Heart right ventricle (tissue), 16 donors: Measurements from ENCODE around the gene CAMKMT. TPM values are rescaled to one million over a fixed set of nuclear protein-coding genes. Genes with fewer than 3 reads are reported as not detected.

Experiments used
- ATAC-seq, 8 donors: fragments of 200-7000 bp; cut with Tn5 transposase; one replicate each; pipeline ENCODE4 v1.9.1; 2020; ENCODE audit warnings: mild to moderate bottlenecking in 8 of 8, moderate library complexity in 8 of 8, moderate number of reproducible peaks in 1 of 8
- DNase-seq, 2 donors: peaks; one replicate each; pipeline ENCODE4 v3.0.0-alpha.2; 2020
- H3K27ac ChIP-seq, 10 donors: fragments of 200-600 bp; sonication (generic) in 2 of 10; one replicate each; pipeline versions ENCODE4 v1.5.0 to v1.8.0; 2020 to 2022; ENCODE audit warnings: mild to moderate bottlenecking in 3 of 10
- H3K27me3 ChIP-seq, 7 donors: fragments of 200-600 bp; one replicate each; pipeline ENCODE4 v1.8.0; 2021 to 2022; ENCODE audit warnings: mild to moderate bottlenecking in 2 of 7
- H3K36me3 ChIP-seq, 9 donors: fragments of 200-600 bp; sonication (generic) in 1 of 9; one replicate each; pipeline versions ENCODE4 v1.5.0 to v1.8.0; 2020 to 2022; ENCODE audit warnings: mild to moderate bottlenecking in 2 of 9
- H3K4me1 ChIP-seq, 9 donors: fragments of 200-600 bp; sonication (generic) in 1 of 9; one replicate each; pipeline versions ENCODE4 v1.5.0 to v1.8.0; 2020 to 2022; ENCODE audit warnings: mild to moderate bottlenecking in 4 of 9
- H3K4me3 ChIP-seq, 10 donors: fragments of 200-600 bp; sonication (generic) in 2 of 10; one replicate each; pipeline versions ENCODE4 v1.5.0 to v1.8.0; 2020 to 2022; ENCODE audit warnings: mild to moderate bottlenecking in 7 of 10, moderate library complexity in 2 of 10
- H3K9me3 ChIP-seq, 11 donors: fragments of 200-600 bp in 10 of 11; sonication (generic) in 2 of 11; one replicate each; pipeline versions ENCODE4 v1.5.0 to v1.8.0; 2013 to 2022; ENCODE audit warnings: mild to moderate bottlenecking in 2 of 11, control low read depth in 1 of 11, moderate library complexity in 1 of 11
- CTCF ChIP-seq, 9 donors: fragments of 200-600 bp; sonication (generic) in 2 of 9; IDR thresholded peaks; one replicate each; pipeline versions ENCODE4 v1.5.0 to v1.8.0; 2021 to 2022; ENCODE audit warnings: antibody characterized with exemption in 9 of 9, mild to moderate bottlenecking in 5 of 9, moderate library complexity in 1 of 9
- WGBS, 2 donors: extraction: QIAGEN DNeasy Blood & Tissue Kit; methylation state at CpG; one replicate each; pipeline ENCODE4 v1.1.7; 2013; ENCODE audit warnings: inconsistent platforms in 1 of 2; 5-methylcytosine and 5-hydroxymethylcytosine counted together
- intact Hi-C, 10 donors: fragments of 100-400 bp; cut with DNase I; formaldehyde crosslinking; loops; one replicate each; pipeline versions ENCODE4 v1.11.1 to v1.14.2; 2022
- polyA plus RNA-seq, 2 donors: library from polyadenylated mRNA; stranded (reverse); fragments of 200-250 nt; gene quantifications; one replicate each; pipeline ENCODE4 v1.2.3, GENCODE V29; 2013
- total RNA-seq, 10 donors: library from RNA; stranded (reverse); fragmentation: NEBNext Ultra II Directional in 3 of 10; extraction: Animal tissue kit (Norgen Biotek cat#: 25700) in 3 of 10; gene quantifications; one replicate each; pipeline versions ENCODE4 v1.2.1 to v1.2.4, GENCODE V29; 2021 to 2023
- donor health status: Arrhythmogenic right ventricular cardiomyopathy.
- donor health status: ischemic (EF 13 %, LVEDD 7.1; RV severe dilation, severe dysfunction).
- donor health status: healthy with polysubstance abuse.
- donor health status: DM: no; HTN: yes; CAD: no.
- donor health status: DM: no; HTN: no; CAD: no.
- donor health status: ischemic (EF 25% LVEDD 6.9; RV normal size, moderate dysfunction).
- donor health status: ischemic (EF 25% LVEDD 5.7; RV mildly dilated, moderate dysfunction).
- donor health status: healthy.
- donor health status: DM: yes; HTN: yes; CAD: no.
- donor health status: Ischemic cardiomyopathy.
- donor health status: ischemic (EF 35%, LVEDD 5.7; RV mildly dilated, moderate dysfunction).
- donor health status: nonischemic (EF 11% LVEDD 7.7; RV severe dilation, severe dysfunction).
- donor health status: DM: yes; HTN: yes; CAD: no.
- donor health status: PGD.
- donor health status: ischemic (EF 29% LVEDD 5.4; RV normal size, mild dysfunction).
- donor health status: nonischemic (EF 23%, LVEDD 6.1; RV moderate dilation, normal function).

CAMKMT gene
- total and polyA plus RNA-seq, 12 donors: 4.1 to 6.4 (median 4.8) TPM

GRCh38 chr2:44578471-44579093 is 216.8 kb downstream of the CAMKMT start:
- Histone ChIP-seq H3K9me3 (no peaks in the 10 kb centered on the region), H3K27me3 (no peaks in the 10 kb centered on the region), H3K4me3 (peak overlapping the region in 1 of 10 donors; percentile 1), H3K4me1 (peaks cover 0 to 19% (median 0%) of the 10 kb centered on the region in 9 donors), H3K27ac (peak overlapping the region in 2 of 10 donors; percentile 17 to 52), H3K36me3 (no peaks in the 10 kb centered on the region)
- ATAC-seq (peak in 1 of 8 donors; percentile 76), DNase-seq (no peak)
- WGBS, 2 donors: 77 to 79% methylated on average over 2 of the region's 2 CpGs
- intact Hi-C loops: loop anchor here in 1 of 10 donors (10.0 kb wide), 1 partner anchor 86 kb away; no protein-coding TSS in a partner anchor
- TF ChIP-seq CTCF (IDR thresholded peaks at IDR 0.05): no peak

DNA sequence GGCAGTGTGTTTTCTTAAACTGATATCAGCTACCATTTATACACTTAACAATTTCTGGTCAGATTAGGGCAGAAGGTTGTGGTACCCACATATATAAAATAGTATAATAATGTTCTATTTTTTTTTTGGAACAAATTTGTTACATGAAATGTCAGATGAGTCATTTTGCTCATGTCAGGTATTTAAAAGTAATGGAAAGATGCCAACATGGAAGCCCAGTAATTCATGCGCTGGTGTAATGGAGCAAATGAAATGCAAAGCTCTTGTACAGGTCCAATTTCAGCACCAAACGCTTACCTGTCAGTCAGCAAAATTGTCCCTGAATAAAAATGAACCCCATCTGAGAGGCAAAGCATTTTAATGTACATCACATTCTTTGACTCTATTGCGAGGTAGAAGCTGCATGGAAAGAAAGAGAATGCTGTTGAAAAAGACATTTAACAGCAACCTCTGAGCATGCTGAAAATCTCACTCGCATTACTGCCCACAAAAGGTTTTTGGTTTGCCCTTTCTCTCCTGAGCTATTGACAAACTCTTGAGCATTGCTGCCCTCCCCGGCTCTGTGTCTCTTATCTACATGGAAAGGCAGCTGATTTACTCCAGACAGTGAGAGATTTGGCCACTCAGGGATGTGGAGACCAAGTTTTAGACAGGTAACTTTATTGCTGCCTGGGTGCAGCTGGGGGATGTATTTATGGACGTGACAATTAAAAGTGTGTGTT is 217.5 kb downstream of the CAMKMT start:
- no peak for DNase-seq
- no peaks in the 10 kb centered on the region for H3K36me3 ChIP-seq
- intact Hi-C loops: loop anchor here in 1 of 10 donors (10.0 kb wide), 1 partner anchor 86 kb away; no protein-coding TSS in a partner anchor
- H3K27ac ChIP-seq: peak overlapping the region in 1 of 10 donors; percentile 52
- WGBS, 2 donors: 67 to 69% methylated on average over 6 of the region's 6 CpGs
- H3K27me3 ChIP-seq: no peaks in the 10 kb centered on the region
- no peak for ATAC-seq
- no peaks in the 10 kb centered on the region for H3K9me3 ChIP-seq
- peak overlapping the region in 1 of 10 donors; percentile 1 for H3K4me3 ChIP-seq
- TF ChIP-seq CTCF (IDR thresholded peaks at IDR 0.05): no peak
- H3K4me1 ChIP-seq: peaks cover 0 to 19% (median 0%) of the 10 kb centered on the region in 9 donors

DNA sequence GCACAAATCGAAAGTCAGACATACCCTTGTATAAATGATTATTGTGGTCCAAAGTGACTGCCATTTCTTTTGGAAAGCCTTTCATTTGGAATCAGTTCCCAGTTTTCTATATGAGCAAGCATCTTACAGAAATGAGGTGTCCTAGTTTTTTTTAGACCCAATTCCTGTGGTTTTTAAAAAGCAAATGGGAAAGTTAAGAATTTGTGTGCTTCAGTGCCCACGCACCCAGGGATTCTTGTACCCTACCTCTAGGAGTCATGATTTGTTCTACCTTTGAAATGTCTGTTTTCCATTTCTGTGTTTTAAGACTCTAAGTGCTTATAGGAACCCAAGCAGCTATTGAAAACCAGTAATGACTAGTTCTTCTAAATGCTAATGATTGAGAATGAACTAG is 218.1 kb downstream of the CAMKMT start:
- TF ChIP-seq CTCF (IDR thresholded peaks at IDR 0.05): no peak
- Histone ChIP-seq H3K27me3 (no peaks in the 10 kb centered on the region), H3K36me3 (no peaks in the 10 kb centered on the region), H3K4me1 (peaks cover 0 to 19% (median 0%) of the 10 kb centered on the region in 9 donors), H3K27ac (no peak overlapping the region), H3K4me3 (no peak overlapping the region), H3K9me3 (no peaks in the 10 kb centered on the region)
- DNase-seq: no peak
- intact Hi-C loops: loop anchor here in 1 of 10 donors (10.0 kb wide), 1 partner anchor 85 kb away; no protein-coding TSS in a partner anchor
- WGBS, 2 donors: 92 to 95% methylated on average over 2 of the region's 2 CpGs
- ATAC-seq: no peak

GRCh38 chr2:44580875-44581515 is 219.2 kb downstream of the CAMKMT start:
- H3K27ac ChIP-seq: no peak overlapping the region
- no peaks in the 10 kb centered on the region for H3K9me3 ChIP-seq
- H3K4me3 ChIP-seq: no peak overlapping the region
- WGBS, 2 donors: 63 to 79% methylated on average over 3 of the region's 3 CpGs
- H3K36me3 ChIP-seq: no peaks in the 10 kb centered on the region
- intact Hi-C loops: no loop called here
- H3K4me1 ChIP-seq: peaks cover 0 to 19% (median 0%) of the 10 kb centered on the region in 9 donors
- ATAC-seq (no peak), DNase-seq (no peak)
- H3K27me3 ChIP-seq: no peaks in the 10 kb centered on the region
- TF ChIP-seq CTCF (IDR thresholded peaks at IDR 0.05): no peak
